ENCODE measurements around the gene NELL1.

GRCh38 chr11:21323617-21324016 is 654.2 kb downstream of the NELL1 start:
- TF ChIP-seq CTCF (IDR thresholded peaks at IDR 0.05; ENCODE audit: insufficient read depth, low read length) (no peak), POLR2AphosphoS5 (IDR thresholded peaks at IDR 0.05; ENCODE audit: low read depth) (no peak), REST (IDR thresholded peaks at IDR 0.05; ENCODE audit: insufficient replicate concordance, low read depth) (no peak), GABPA (IDR thresholded peaks at IDR 0.05; ENCODE audit: low read depth) (no peak), SPI1 (IDR thresholded peaks at IDR 0.05; ENCODE audit: borderline replicate concordance, low read depth) (no peak)
